SK-N-SH treated with all-trans-retinoic acid at 6 μM for 48 hours (cell line): Measurements from ENCODE around the gene GPRC6A.

Experiments used
- ATAC-seq: fragments of 200-7000 bp; cut with Tn5 transposase; 3 replicates; pipeline ENCODE4 v1.9.1; 2020; ENCODE audit warnings: mild to moderate bottlenecking, moderate library complexity
- ARNTL ChIP-seq: fragments of 450-650 bp; formaldehyde crosslinking; IDR thresholded peaks from 2 replicates; pipeline ENCODE4 v1.5.0; 2020; ENCODE audit warnings: low read depth, mild to moderate bottlenecking, moderate library complexity, borderline replicate concordance
- BACH2 ChIP-seq: fragments of 250-450 bp; sonication (Bioruptor Pico); IDR thresholded peaks from 2 replicates; pipeline ENCODE4 v1.9.0; 2021; ENCODE audit warnings: mild to moderate bottlenecking, borderline replicate concordance
- CSDC2 ChIP-seq: fragments of 250-450 bp; sonication (Bioruptor Pico); IDR thresholded peaks from 2 replicates; pipeline ENCODE4 v1.5.0; 2020; ENCODE audit warnings: mild to moderate bottlenecking, moderate library complexity
- CSRNP3 ChIP-seq: fragments of 250-450 bp; sonication (Bioruptor Pico); IDR thresholded peaks from 2 replicates; pipeline ENCODE4 v1.5.1; 2021; ENCODE audit warnings: mild to moderate bottlenecking, moderate library complexity
- ESRRG ChIP-seq: fragments of 250-450 bp; sonication (Bioruptor Pico); IDR thresholded peaks from 2 replicates; pipeline ENCODE4 v1.6.1; 2021; ENCODE audit warnings: mild to moderate bottlenecking
- GLIS3 ChIP-seq: fragments of 250-450 bp; sonication (Bioruptor Pico); IDR thresholded peaks from 2 replicates; pipeline ENCODE4 v1.5.0; 2020; ENCODE audit warnings: mild to moderate bottlenecking, moderate library complexity
- ISL1 ChIP-seq: fragments of 250-450 bp; sonication (Bioruptor Pico); IDR thresholded peaks from 2 replicates; pipeline ENCODE4 v2.1.2; 2022; ENCODE audit warnings: mild to moderate bottlenecking, moderate library complexity
- OSR1 ChIP-seq: fragments of 250-450 bp; sonication (Bioruptor Pico); IDR thresholded peaks from 2 replicates; pipeline ENCODE4 v1.8.0; 2022; ENCODE audit warnings: moderate library complexity, mild to moderate bottlenecking, inconsistent platforms
- PATZ1 ChIP-seq: fragments of 250-450 bp; sonication (Bioruptor Pico); IDR thresholded peaks from 2 replicates; pipeline ENCODE4 v1.8.0; 2020; ENCODE audit warnings: mild to moderate bottlenecking, moderate library complexity, borderline replicate concordance
- PPARA ChIP-seq: fragments of 250-450 bp; sonication (Bioruptor Pico); IDR thresholded peaks from 2 replicates; pipeline ENCODE4 v1.5.0; 2020; ENCODE audit warnings: mild to moderate bottlenecking, borderline replicate concordance
- RARB ChIP-seq: fragments of 250-450 bp; sonication (Bioruptor Pico); IDR thresholded peaks from 2 replicates; pipeline ENCODE4 v1.8.0; 2021; ENCODE audit warnings: mild to moderate bottlenecking, moderate library complexity
- SNAI2 ChIP-seq: fragments of 250-450 bp; sonication (Bioruptor Pico); IDR thresholded peaks from 2 replicates; pipeline ENCODE4 v1.5.0; 2020; ENCODE audit warnings: mild to moderate bottlenecking, moderate library complexity
- TCF4 ChIP-seq: fragments of 250-450 bp; sonication (Bioruptor Pico); IDR thresholded peaks from 2 replicates; pipeline ENCODE4 v1.8.0; 2021; ENCODE audit warnings: mild to moderate bottlenecking, moderate library complexity, borderline replicate concordance
- TOX ChIP-seq: fragments of 250-450 bp; sonication (Bioruptor Pico); IDR thresholded peaks from 2 replicates; pipeline ENCODE4 v1.8.0; 2021; ENCODE audit warnings: mild to moderate bottlenecking, moderate library complexity, borderline replicate concordance
- TSHZ2 ChIP-seq: fragments of 250-450 bp; sonication (Bioruptor Pico); IDR thresholded peaks from 2 replicates; pipeline ENCODE4 v1.5.0; 2020; ENCODE audit warnings: mild to moderate bottlenecking, moderate library complexity
- ZC3H10 ChIP-seq: fragments of 250-450 bp; sonication (Bioruptor Pico); IDR thresholded peaks from 2 replicates; pipeline ENCODE4 v1.5.1; 2021; ENCODE audit warnings: mild to moderate bottlenecking, moderate library complexity
- ZFP3 ChIP-seq: fragments of 250-450 bp; sonication (Bioruptor Pico); IDR thresholded peaks from 2 replicates; pipeline ENCODE4 v1.5.0; 2020; ENCODE audit warnings: mild to moderate bottlenecking, moderate library complexity
- ZNF565 ChIP-seq: fragments of 450-650 bp; formaldehyde crosslinking; conservative IDR thresholded peaks from 2 replicates; pipeline ENCODE4 v1.5.0; 2020; ENCODE audit warnings: low read depth, mild to moderate bottlenecking, moderate library complexity
- ZNF70 ChIP-seq: fragments of 450-650 bp; formaldehyde crosslinking; IDR thresholded peaks from 2 replicates; pipeline ENCODE4 v1.5.0; 2020; ENCODE audit warnings: mild to moderate bottlenecking, moderate library complexity
- ZNF8 ChIP-seq: fragments of 450-650 bp; formaldehyde crosslinking; IDR thresholded peaks from 2 replicates; pipeline ENCODE4 v1.5.0; 2020; ENCODE audit warnings: mild to moderate bottlenecking, moderate library complexity
- TF ChIP-seq, protein P1 (sequence below): fragments of 250-450 bp; sonication (Bioruptor Pico); IDR thresholded peaks from 2 replicates; pipeline ENCODE4 v1.8.0; 2021; ENCODE audit warnings: low read depth, mild to moderate bottlenecking, moderate library complexity, borderline replicate concordance
- TF ChIP-seq, protein P2 (sequence below): fragments of 250-450 bp; sonication (Bioruptor Pico); IDR thresholded peaks from 2 replicates; pipeline ENCODE4 v1.5.1; 2020; ENCODE audit warnings: low read depth, mild to moderate bottlenecking, moderate library complexity

GPRC6A gene

GRCh38 chr6:116799945-116800344 lies 28.9 kb downstream of the GPRC6A start:
- TF ChIP-seq TOX (CRISPR knock-in tag) (no peak), PATZ1 (no peak), TSHZ2 (CRISPR knock-in tag) (no peak), OSR1 (no peak)
- no peak for ATAC-seq

DNA sequence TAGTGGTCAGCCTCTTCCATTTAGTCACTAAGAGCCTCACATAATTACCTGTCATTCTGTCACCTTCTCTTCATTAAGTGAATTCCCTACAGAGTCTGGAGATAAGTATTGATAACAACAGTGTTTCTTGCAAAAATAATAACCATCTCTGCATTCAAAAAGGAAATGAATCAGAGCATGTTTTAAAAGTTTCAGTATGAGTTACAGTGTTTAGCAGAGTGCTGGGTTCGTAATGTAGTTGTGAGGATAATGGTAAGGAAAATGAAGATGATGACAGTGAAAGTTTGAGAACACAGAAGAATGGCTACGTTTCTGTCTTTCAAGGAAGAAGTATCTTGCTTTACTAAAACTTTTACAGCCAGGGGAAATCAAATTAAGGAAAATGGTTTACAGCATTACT lies 31.3 kb downstream of the GPRC6A start:
- TF ChIP-seq TCF4 (CRISPR knock-in tag) (no peak), CSDC2 (CRISPR knock-in tag) (no peak), ZNF8 (CRISPR knock-in tag) (no peak), ZFP3 (CRISPR knock-in tag) (no peak), ESRRG (CRISPR knock-in tag) (no peak), TOX (CRISPR knock-in tag) (no peak), PATZ1 (no peak), BACH2 (CRISPR knock-in tag) (no peak), SNAI2 (CRISPR knock-in tag) (no peak), ARNTL (no peak), PPARA (no peak)
- ATAC-seq, result no peak

DNA sequence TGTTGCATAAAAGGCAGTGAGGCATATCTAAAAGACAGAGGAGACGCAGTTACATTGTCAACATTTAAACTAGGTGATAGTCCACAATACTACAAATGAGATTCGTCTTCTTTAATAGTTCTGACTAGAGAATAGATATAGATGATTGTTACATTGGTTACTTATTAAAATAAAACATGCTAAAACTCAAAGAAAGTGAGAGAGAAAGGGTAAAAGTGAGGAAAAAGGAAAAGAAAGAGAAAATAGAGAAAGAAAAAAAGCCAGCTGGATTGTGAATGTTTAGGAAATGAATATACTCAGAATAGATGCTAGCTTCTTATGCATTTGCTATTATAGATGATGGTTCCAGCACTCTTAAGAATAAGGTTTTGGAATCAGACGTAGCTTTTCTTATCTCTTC lies 35.7 kb downstream of the GPRC6A start:
- TF ChIP-seq ZNF565 (CRISPR knock-in tag) (no peak), ARNTL (no peak), GLIS3 (CRISPR knock-in tag) (no peak), OSR1 (no peak), ZNF70 (CRISPR knock-in tag) (no peak), ESRRG (CRISPR knock-in tag) (no peak), BACH2 (CRISPR knock-in tag) (no peak), ZFP3 (CRISPR knock-in tag) (no peak), CSDC2 (CRISPR knock-in tag) (no peak), ISL1 (no peak), PPARA (no peak), CSRNP3 (CRISPR knock-in tag) (no peak), RARB (CRISPR knock-in tag) (no peak), TOX (CRISPR knock-in tag) (no peak), SNAI2 (CRISPR knock-in tag) (no peak), ZC3H10 (no peak)
- TF ChIP-seq, protein P1, sequence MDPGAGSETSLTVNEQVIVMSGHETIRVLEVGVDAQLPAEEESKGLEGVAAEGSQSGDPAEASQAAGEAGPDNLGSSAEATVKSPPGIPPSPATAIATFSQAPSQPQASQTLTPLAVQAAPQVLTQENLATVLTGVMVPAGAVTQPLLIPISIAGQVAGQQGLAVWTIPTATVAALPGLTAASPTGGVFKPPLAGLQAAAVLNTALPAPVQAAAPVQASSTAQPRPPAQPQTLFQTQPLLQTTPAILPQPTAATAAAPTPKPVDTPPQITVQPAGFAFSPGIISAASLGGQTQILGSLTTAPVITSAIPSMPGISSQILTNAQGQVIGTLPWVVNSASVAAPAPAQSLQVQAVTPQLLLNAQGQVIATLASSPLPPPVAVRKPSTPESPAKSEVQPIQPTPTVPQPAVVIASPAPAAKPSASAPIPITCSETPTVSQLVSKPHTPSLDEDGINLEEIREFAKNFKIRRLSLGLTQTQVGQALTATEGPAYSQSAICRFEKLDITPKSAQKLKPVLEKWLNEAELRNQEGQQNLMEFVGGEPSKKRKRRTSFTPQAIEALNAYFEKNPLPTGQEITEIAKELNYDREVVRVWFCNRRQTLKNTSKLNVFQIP (CRISPR knock-in tag), result no peak
- TF ChIP-seq, protein P2, sequence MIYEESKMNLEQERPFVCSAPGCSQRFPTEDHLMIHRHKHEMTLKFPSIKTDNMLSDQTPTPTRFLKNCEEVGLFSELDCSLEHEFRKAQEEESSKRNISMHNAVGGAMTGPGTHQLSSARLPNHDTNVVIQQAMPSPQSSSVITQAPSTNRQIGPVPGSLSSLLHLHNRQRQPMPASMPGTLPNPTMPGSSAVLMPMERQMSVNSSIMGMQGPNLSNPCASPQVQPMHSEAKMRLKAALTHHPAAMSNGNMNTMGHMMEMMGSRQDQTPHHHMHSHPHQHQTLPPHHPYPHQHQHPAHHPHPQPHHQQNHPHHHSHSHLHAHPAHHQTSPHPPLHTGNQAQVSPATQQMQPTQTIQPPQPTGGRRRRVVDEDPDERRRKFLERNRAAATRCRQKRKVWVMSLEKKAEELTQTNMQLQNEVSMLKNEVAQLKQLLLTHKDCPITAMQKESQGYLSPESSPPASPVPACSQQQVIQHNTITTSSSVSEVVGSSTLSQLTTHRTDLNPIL (CRISPR knock-in tag), result no peak
- TF ChIP-seq, all 23 proteins: peak for 0
- no peak for ATAC-seq
